Aorta (tissue), 5 donors: ENCODE results near the gene CLDN17. TPM values are rescaled to one million over a fixed set of nuclear protein-coding genes. Genes with fewer than 3 reads are reported as not detected.

ENCODE experiments used
- ATAC-seq: fragments of 200-7000 bp; cut with Tn5 transposase; one replicate; pipeline ENCODE4 v1.9.1; 2022; ENCODE audit warnings: moderate library complexity; ENCODE audit not compliant: low FRiP score
- DNase-seq, 2 donors: peaks; one replicate each; pipeline ENCODE4 v3.0.0-alpha.2; 2020
- H3K27ac ChIP-seq, 2 donors: one replicate each; pipeline ENCODE4 v1.5.1; 2013; ENCODE audit warnings: low read length in 2 of 2, mild to moderate bottlenecking in 2 of 2, moderate library complexity in 2 of 2, control low read depth in 1 of 2, inconsistent platforms in 1 of 2, low read depth in 1 of 2
- H3K27me3 ChIP-seq, 2 donors: one replicate each; pipeline ENCODE4 v1.6.1; 2013; ENCODE audit warnings: control low read depth in 1 of 2, low read length in 1 of 2, mild to moderate bottlenecking in 1 of 2, moderate library complexity in 1 of 2; ENCODE audit not compliant: insufficient read depth in 2 of 2, control insufficient read depth in 1 of 2
- H3K36me3 ChIP-seq, 2 donors: one replicate each; pipeline ENCODE4 v1.6.1; 2013; ENCODE audit warnings: control low read depth in 1 of 2, low read length in 1 of 2, mild to moderate bottlenecking in 1 of 2; ENCODE audit not compliant: insufficient read depth in 2 of 2, control insufficient read depth in 1 of 2
- H3K4me1 ChIP-seq, 2 donors: one replicate each; pipeline ENCODE4 v1.6.1; 2013; ENCODE audit warnings: low read length in 2 of 2, control low read depth in 1 of 2, mild to moderate bottlenecking in 1 of 2, moderate library complexity in 1 of 2; ENCODE audit not compliant: insufficient read depth in 2 of 2, control insufficient read depth in 1 of 2
- H3K4me3 ChIP-seq, 2 donors: one replicate each; pipeline ENCODE4 v1.5.1; 2013; ENCODE audit warnings: low read length in 2 of 2, control low read depth in 1 of 2, mild to moderate bottlenecking in 1 of 2
- H3K9me3 ChIP-seq: one replicate; pipeline ENCODE4 v1.6.1; 2013; ENCODE audit warnings: mild to moderate bottlenecking, low read length; ENCODE audit not compliant: control insufficient read depth
- WGBS, 2 donors: extraction: QIAGEN DNeasy Blood & Tissue Kit; methylation state at CpG; one replicate each; pipeline ENCODE4 v1.1.7; 2013; 5-methylcytosine and 5-hydroxymethylcytosine counted together
- intact Hi-C, 2 donors: fragments of 100-400 bp; cut with DNase I; formaldehyde crosslinking; loops; one replicate each; pipeline versions ENCODE4 v1.14.2 to v1.15.0; 2022
- long read RNA-seq, 2 donors: library from polyadenylated mRNA; unstranded; transcript quantifications; one replicate each; pipeline ENCODE4 v2.0.0, GENCODE V29; 2020 to 2021
- polyA plus RNA-seq, 2 donors: library from polyadenylated mRNA; stranded (reverse); fragments of 200-250 nt; gene quantifications; one replicate each; pipeline ENCODE4 v1.2.3, GENCODE V29; 2013
- total RNA-seq, 2 donors: library from RNA; stranded (reverse); fragmentation: NEBNext Ultra II Directional; extraction: Animal tissue kit (Norgen Biotek cat#: 25700); gene quantifications; one replicate each; pipeline ENCODE4 v1.2.1, GENCODE V29; 2021
- donor health status: healthy with polysubstance abuse.
- donor health status: Bipolar disorder and iron deficiency.
- donor health status: DM: no; HTN: no; CAD: no.
- donor health status: DM: no; HTN: no; CAD: no.
- donor health status: DM: yes; HTN: yes; CAD: no.

Gene CLDN17, protein sequence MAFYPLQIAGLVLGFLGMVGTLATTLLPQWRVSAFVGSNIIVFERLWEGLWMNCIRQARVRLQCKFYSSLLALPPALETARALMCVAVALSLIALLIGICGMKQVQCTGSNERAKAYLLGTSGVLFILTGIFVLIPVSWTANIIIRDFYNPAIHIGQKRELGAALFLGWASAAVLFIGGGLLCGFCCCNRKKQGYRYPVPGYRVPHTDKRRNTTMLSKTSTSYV
- total RNA-seq (not detected), polyA plus RNA-seq (not detected)
- long read RNA-seq, donor 1 = 0 reads
- long read RNA-seq, donor 2 = 0 reads

DNA sequence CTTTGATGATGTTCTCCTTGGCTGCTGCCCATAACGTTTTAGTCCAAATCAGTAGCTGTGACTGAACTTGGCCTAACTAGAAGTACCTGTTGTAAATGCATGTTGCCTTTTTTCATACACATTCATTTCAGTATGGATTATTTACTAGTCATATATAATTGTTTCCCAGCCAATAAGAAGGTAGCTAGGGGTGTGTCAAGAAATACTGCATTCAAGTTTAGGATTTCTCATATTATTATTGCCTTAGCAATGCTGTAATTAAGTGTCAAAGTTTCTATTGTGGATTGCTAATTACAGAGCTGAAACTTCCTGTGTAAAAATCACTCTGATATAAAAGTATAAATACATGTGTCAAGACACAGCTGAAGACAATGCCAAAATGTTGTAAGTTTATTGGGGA lies at the start of gene CLDN17:
CLDN17 (minus strand) TSS at position 101 of the 400 bp plus-strand sequence. CDS start 188 bp downstream, outside the sequence.
- Histone ChIP-seq H3K4me3 (no peak within 1 kb of the TSS), H3K36me3 (no peaks in the 10 kb centered on the region), H3K9me3 (peaks cover 2% of the 10 kb centered on the region), H3K27me3 (no peaks in the 10 kb centered on the region), H3K27ac (no peak within 1 kb of the TSS), H3K4me1 (no peaks in the 10 kb centered on the region)
- no peak for ATAC-seq
- WGBS, 2 donors = 77 to 84% methylated on average over 1 of the region's 1 CpG
- intact Hi-C loops = no loop called here
- no peak for DNase-seq

GRCh38 chr21:30216041-30216723 lies 49.6 kb upstream of the CLDN17 start, which contains the start of gene CLDN8:
Gene CLDN8 (minus strand): TSS chr21:30216097. CDS start chr21:30215925, 172 bp downstream.
- ATAC-seq = no peak
- no peak for DNase-seq
- intact Hi-C loops = no loop called here
- H3K27ac ChIP-seq = no peak within 1 kb of the TSS
- no peaks in the 10 kb centered on the region for H3K27me3 ChIP-seq
- H3K4me3 ChIP-seq = no peak within 1 kb of the TSS
- H3K36me3 ChIP-seq = no peaks in the 10 kb centered on the region
- H3K9me3 ChIP-seq = no peaks in the 10 kb centered on the region
- 81 to 82% methylated on average over 5 of the region's 5 CpGs for WGBS, 2 donors
- H3K4me1 ChIP-seq = no peaks in the 10 kb centered on the region

DNA sequence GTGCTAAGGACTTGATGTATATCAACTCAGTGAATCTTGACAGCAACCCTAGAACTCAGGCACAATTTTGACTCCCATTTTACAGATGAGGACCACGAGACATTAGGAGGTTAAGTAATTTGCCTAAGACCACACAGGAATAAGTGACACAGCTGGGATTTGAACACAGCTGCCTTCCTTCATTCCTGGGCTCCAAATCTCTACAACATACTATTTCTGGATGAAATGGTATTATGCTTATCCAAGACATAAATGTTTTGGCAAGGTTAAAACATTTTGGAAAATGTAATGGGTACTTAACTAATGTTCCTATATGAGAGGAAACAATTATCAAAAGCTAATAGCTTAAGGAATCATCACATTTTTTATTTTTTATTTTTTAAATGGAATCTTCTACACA lies 44.5 kb upstream of the CLDN17 start:
- ATAC-seq = no peak

GRCh38 chr21:30209601-30210000 lies 43.0 kb upstream of the CLDN17 start:
- Histone ChIP-seq H3K4me1 (no peaks in the 10 kb centered on the region), H3K27ac (no peak overlapping the region), H3K9me3 (no peaks in the 10 kb centered on the region), H3K27me3 (no peaks in the 10 kb centered on the region), H3K4me3 (no peak overlapping the region), H3K36me3 (no peaks in the 10 kb centered on the region)
- 61 to 67% methylated on average over 5 of the region's 5 CpGs for WGBS, 2 donors
- ATAC-seq = no peak
- DNase-seq = no peak
- intact Hi-C loops = no loop called here

More for the DNA sequence above, 44.5 kb upstream of the CLDN17 start:
- Histone ChIP-seq H3K36me3 (no peaks in the 10 kb centered on the region), H3K27ac (no peak overlapping the region), H3K27me3 (no peaks in the 10 kb centered on the region), H3K9me3 (no peaks in the 10 kb centered on the region), H3K4me1 (no peaks in the 10 kb centered on the region), H3K4me3 (no peak overlapping the region)
- WGBS, 2 donors = 37 to 41% methylated on average over 1 of the region's 1 CpG
- no peak for DNase-seq
- intact Hi-C loops = no loop called here

DNA sequence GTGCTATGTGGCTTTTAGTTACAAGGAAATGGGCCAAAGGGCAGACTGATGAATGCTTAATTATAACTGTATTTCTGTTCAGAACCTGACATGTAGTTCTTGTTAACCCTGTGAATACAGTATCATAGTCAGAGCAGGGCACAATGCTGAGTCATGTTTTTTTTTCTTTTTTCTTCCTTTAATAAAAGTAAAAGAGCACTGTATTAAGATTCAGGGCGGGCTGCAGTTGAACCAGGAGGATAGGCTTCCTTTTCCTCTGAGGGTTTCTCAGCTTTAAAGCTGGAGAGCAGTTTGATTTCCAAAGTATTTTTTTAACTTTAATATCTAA lies 40.6 kb upstream of the CLDN17 start:
- H3K27me3 ChIP-seq = no peaks in the 10 kb centered on the region
- H3K36me3 ChIP-seq = no peaks in the 10 kb centered on the region
- no peaks in the 10 kb centered on the region for H3K4me1 ChIP-seq
- DNase-seq (no peak), ATAC-seq (no peak)
- intact Hi-C loops = no loop called here
- 95% methylated on average over 1 of the region's 1 CpG for WGBS, 2 donors
- no peak overlapping the region for H3K27ac ChIP-seq
- H3K4me3 ChIP-seq = no peak overlapping the region
- H3K9me3 ChIP-seq = no peaks in the 10 kb centered on the region

DNA sequence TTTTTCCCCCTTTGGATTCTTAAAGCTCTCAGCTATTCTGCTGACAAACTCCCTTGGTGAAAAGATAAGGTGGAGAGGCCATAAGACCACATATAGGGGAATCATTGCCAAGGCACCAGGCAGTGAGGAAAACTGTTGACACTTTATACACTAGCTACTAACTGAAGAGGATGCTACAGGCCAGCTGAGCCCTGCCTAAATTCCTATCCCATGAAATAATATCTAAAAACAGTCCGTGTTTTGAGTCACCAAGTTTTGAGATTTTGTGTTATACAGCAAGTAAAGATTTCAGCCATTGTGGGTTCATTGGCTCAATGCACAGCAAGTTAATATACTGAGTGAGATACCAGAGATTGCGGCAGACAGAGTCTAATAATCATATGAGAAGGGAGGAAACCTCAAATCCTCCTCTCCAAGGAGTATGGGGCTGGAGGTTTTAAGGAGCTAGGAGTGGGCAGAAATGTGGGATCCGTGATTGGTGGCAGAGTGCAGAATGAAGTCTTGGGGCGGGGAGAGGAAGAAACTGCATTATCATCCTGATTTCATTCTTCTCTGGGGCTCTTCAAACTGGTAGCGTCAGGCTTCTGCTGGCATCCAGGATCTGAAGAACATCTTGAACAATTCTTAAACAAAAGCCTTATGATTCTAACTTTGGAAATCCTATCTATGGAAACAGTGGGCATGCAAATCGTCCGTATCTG lies 40.1 kb upstream of the CLDN17 start:
- Histone ChIP-seq H3K4me1 (no peaks in the 10 kb centered on the region), H3K4me3 (no peak overlapping the region), H3K27me3 (no peaks in the 10 kb centered on the region), H3K27ac (no peak overlapping the region), H3K9me3 (no peaks in the 10 kb centered on the region), H3K36me3 (no peaks in the 10 kb centered on the region)
- intact Hi-C loops = no loop called here
- WGBS, 2 donors = 66 to 70% methylated on average over 7 of the region's 7 CpGs
- no peak for ATAC-seq
- no peak for DNase-seq

DNA sequence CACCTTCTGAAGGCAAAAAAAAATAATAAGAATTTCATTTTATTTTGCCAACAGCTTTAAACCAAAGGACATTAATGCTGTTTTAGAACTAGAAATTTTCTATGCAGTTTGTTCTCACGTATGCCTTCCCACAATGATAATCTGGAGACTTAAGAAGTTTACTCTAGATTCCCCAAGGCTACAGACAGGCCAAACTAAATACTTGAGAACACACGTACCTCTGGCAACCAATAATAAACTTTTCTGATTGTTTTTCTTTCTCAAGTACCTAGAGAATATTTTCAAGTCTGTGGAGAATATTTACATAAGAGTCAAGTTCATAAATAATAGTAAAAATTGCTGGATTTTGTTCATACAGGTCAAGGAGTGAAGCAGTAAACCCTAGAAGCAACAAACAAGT lies 33.4 kb upstream of the CLDN17 start:
- no peaks in the 10 kb centered on the region for H3K9me3 ChIP-seq
- no peaks in the 10 kb centered on the region for H3K4me1 ChIP-seq
- WGBS, 2 donors = 3 to 9% methylated on average over 2 of the region's 2 CpGs
- intact Hi-C loops = no loop called here
- H3K4me3 ChIP-seq = no peak overlapping the region
- ATAC-seq (no peak), DNase-seq (no peak)
- H3K27ac ChIP-seq = no peak overlapping the region
- H3K36me3 ChIP-seq = no peaks in the 10 kb centered on the region
- no peaks in the 10 kb centered on the region for H3K27me3 ChIP-seq

DNA sequence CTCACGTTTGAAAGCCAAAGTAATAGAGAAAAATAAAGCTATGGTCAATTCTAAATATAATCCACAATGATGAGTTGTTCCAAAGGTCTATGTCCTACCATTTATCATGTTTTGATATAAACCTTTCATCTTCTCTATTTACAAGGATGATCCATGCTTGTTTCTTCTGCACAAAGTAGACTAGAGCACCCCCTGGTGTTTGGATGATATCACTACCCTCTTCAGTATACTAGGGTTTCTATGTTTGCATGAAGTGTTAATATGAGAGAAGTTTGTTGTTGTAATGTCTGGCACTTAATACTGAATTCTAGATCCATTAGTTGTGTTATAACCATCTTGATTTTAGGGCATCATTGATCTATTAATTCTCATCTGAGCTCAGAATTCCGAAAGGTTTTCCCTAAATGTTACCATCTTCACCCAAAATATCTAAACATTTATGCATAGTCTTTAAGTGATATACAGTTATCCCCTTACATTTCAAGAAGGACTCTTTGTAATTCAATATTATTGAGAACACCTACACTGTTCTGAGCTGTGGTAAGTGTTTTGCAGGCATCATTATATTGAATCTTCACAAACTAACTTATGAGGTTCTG lies 28.2 kb upstream of the CLDN17 start:
- Histone ChIP-seq H3K9me3 (no peaks in the 10 kb centered on the region), H3K4me3 (no peak overlapping the region), H3K36me3 (no peaks in the 10 kb centered on the region), H3K4me1 (no peaks in the 10 kb centered on the region), H3K27ac (no peak overlapping the region), H3K27me3 (no peaks in the 10 kb centered on the region)
- DNase-seq (no peak), ATAC-seq (no peak)
- 62 to 83% methylated on average over 2 of the region's 2 CpGs for WGBS, 2 donors
- intact Hi-C loops = no loop called here
